UCSD-AML1 (cell line): ENCODE results near the gene CCDC24.
A peak's percentile ranks its signal among the peaks of the same experiment; 100 is the strongest.

Source experiments
- DNase-seq: peaks from one replicate; lab custom pipeline; 2025; ENCODE audit not compliant: unreplicated experiment; lab: John Stamatoyannopoulos, UW

CCDC24 gene

DNA sequence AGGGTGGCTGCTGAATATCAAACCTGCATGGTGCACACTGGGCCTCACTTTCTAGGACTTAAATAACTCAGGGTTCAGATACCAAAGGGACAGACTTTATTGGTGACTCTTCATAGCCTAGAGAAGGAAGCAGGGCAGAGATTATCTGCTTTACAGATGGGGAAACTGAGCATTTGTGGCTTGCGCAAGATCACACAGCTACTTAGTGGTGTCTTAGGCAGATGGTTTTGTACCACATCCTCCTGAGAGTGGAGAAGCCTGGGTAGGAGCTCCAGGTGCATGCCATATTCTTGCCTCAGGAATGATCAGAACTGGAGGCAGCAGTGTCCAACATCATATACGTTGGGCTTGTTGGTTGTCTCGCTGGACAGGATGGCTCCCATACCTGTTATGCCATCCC is 28.4 kb upstream of the CCDC24 start:
- no peak for DNase-seq

DNA sequence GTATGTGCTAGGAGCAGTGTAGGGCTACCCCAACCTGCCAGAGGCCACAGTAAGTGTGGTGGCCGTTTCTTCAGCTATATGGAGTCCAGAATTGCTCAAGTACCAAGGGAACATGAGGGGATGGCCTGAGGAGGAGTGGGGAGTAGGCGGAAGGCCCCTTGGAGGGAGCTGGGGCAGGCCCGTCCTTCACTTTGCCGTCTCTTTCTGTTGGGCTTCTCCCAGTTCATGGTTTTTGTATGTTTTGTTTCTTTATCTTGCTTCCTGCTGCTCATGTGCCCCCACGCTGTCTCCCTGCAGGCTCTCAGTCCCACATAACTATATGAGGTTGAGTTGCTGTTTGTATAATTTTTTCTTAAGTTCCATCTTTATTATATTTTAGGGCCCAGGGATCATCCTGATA is 27.5 kb upstream of the CCDC24 start:
- DNase-seq = no peak

DNA sequence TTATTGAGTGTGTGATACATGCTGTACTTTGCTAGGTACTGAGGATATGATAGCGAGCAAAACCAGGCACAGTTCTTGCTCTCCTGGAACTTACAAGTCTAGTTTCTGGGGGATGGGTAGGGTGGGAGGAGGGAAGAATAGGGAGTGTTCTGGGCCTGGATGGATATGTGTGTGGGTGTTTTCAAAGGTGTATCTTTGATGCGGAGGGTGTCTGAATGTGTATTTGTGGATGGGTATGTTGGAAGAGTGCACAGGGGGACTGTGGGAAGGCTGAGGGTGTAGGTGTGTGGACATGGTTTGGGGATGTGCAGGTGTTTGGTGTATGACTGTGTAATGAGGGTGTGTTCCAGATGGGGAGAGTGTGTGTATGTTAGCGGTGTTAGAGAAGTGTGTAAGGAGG is 26.1 kb upstream of the CCDC24 start:
- DNase-seq = no peak

DNA sequence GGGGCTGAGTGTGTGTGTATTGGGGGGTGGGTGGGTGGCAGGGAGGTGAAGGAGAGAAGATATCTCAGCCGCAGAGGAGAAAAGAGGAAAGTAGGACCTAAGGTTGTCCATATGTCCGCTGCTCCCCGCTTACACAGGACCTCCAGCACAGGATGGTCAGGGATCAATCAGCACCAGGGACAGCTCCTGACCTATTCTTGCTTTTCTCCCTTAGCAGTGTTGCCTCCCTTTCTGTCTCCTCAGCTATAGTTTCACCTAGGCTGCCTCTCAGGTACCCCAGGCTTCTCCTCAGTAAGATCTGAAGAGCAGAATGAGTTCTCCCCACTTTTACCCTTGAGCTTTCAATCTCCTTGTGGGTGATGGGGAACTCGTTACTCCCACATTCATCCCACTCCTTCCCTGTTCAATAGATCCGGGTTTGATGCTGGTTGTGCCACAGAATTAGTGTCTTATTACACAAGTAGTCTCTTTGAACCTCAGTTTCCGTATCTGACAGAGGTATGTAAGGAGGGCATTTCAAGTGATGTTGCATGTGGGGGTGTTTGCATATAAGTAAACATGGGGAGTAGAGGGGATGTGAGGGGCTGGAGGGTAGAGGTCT is 23.0 kb upstream of the CCDC24 start:
- DNase-seq = peak; percentile 19

DNA sequence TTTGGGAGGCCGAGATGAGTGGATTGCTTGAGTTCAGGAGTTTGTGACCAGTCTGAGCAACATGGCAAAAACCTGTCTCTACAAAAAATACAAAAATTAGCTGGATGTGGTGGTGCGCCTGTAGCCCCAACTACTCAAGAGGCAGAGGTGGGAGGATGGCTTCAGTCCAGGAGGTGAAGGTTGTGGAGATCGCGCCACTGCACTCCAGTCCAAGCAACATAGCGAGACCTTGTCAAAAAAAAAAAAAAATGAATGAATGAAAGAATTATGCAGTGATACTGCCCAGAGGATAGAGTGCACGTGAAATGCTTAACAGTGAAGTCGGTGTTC is 22.0 kb upstream of the CCDC24 start:
- no peak for DNase-seq

DNA sequence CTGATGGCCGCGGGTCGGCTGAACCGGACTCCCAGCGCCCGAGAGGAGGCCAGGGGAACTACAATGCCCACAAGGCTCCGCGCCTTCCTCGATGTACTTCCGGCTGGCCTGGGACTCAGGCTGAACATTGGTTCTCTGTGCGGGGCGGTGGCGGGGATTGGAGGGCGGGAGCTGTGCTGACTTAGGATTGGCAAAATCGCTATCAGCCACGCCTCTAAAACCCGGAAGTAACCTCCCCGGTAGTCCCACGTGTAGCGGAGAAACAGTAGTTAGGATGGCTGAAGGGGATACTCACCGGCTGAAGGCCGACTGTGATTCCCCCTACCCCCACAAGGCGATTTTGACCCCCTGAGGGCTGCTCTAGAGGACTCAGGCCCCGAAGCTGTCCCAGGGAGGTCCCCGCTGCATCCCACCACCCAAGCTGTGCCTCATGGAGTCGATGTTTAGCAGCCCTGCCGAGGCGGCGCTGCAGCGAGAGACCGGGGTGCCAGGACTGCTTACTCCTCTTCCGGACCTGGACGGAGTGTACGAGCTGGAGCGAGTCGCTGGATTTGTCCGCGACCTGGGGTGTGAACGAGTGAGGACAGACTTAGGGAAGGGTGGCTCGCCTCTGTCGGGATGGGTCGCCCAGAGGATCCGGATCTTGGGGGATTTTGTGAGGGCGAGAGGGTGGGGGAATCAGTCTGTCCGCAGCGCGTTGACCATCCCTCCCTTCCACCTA is 21.5 kb upstream of the CCDC24 start, which contains the start of gene DPH2:
Gene DPH2, plus strand, starts transcription at position 265 of the 721 bp plus-strand sequence. Its CDS starts 166 bp downstream, at position 431.
- peak; percentile 95 for DNase-seq

DNA sequence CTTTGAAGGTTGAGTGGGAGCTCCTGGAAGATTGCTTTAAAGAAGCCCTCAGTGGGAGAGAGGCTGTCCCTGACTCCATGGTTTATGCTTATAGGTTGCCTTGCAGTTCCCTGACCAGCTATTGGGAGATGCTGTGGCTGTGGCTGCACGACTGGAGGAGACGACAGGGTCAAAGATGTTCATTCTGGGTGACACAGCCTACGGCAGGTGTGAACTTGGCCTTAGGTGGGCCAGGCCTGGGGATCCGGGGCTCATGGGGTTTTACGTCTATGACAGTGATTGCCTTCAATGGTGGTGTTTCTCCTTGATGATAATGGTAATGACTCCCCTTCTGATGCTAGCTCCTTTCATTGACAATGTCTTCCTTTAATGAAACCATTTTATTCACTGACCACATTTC is 20.9 kb upstream of the CCDC24 start:
- no peak for DNase-seq

DNA sequence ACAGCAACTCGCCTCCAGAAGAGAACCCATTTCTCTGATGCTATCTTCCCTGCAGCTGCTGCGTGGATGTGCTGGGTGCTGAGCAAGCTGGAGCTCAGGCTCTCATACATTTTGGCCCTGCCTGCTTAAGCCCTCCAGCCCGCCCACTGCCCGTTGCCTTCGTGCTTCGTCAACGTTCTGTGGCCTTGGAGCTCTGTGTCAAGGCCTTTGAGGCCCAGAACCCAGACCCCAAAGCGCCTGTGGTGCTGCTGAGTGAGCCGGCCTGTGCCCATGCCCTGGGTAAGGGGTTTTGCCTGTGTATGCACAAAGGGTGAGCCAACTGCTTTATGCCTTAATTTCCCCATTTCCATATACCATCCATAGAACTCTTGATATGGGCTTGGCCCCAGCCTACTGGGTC is 20.5 kb upstream of the CCDC24 start:
- DNase-seq = no peak

DNA sequence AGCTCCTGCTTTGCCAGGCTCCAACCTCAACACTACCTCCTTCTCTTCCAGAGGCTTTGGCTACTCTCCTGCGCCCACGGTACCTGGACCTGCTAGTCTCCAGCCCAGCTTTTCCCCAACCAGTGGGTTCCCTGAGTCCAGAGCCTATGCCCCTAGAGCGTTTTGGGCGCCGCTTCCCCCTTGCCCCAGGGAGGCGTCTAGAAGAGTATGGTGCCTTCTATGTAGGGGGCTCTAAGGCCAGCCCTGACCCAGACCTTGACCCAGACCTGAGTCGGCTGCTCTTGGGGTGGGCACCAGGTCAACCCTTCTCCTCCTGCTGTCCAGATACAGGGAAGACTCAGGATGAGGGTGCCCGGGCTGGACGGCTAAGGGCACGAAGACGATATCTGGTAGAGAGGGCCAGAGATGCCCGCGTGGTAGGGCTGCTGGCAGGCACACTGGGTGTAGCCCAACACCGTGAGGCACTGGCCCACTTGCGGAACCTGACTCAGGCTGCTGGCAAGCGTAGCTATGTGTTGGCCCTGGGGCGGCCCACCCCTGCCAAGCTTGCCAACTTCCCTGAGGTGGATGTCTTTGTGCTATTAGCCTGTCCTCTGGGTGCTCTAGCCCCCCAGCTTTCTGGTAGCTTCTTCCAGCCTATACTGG is 19.9 kb upstream of the CCDC24 start:
- no peak for DNase-seq

DNA sequence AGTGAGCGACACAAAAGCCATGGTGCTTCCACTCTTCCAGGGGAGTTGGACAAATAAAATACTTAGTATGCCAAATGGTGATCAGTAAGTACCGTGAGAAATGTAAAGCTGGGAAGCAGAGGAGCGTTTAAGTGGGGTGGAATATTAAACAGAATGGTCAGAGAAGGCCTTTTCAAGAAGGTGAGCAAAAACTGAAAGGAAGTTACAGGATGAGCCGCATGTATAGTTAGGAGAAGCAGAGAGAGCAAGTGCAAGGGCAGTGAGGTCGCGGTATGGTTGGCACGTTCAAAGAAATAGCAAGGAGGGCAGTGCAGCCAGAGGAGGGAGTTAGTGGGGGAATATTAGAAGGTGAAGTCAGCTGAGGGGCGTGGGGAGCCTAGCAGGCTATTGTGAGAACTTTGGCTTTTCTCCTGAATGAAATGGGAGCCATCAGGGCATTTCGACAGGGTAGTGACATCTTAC is 17.4 kb upstream of the CCDC24 start:
- DNase-seq = no peak

DNA sequence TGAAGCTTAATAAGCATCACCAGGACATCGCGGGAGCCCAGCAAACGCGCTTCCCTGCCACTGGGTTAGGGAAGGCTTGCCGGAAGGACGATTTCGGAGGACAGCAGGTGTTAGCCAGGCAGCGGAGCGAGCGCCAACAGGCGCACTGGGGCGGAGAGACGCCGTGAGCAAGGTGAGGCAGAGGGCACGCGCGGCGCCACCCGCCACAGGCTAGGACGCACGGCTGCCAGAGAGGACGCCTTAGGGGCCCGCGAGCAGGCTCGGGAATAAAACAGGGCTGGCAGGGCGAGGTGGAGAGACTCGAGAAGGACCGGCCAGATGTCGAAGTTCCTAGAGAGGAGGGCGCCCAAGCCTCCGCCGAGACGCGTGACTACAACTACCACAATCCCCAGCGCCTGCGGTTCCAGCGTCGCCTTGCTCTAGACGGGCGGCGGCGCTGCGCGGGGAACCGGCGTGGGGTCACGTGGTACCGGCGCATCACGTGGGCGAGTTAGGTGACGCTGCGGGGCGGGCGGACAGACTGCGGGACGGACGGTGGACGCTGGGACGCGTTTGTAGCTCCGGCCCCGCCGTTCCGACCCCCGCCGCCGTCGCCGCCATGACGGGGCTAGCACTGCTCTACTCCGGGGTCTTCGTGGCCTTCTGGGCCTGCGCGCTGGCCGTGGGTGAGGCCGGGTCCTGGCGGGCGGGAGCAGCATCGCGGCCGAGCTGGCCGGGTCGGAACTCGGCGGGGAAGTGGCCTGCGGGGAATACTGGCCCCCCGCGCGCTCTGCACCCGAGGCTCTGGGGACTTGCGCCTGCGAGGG is 16.8 kb upstream of the CCDC24 start, which contains the start of gene ATP6V0B:
Gene ATP6V0B, plus strand, starts transcription at position 518 of the 806 bp plus-strand sequence. Its CDS starts 81 bp downstream, at position 599.
- peak; percentile 94 for DNase-seq

DNA sequence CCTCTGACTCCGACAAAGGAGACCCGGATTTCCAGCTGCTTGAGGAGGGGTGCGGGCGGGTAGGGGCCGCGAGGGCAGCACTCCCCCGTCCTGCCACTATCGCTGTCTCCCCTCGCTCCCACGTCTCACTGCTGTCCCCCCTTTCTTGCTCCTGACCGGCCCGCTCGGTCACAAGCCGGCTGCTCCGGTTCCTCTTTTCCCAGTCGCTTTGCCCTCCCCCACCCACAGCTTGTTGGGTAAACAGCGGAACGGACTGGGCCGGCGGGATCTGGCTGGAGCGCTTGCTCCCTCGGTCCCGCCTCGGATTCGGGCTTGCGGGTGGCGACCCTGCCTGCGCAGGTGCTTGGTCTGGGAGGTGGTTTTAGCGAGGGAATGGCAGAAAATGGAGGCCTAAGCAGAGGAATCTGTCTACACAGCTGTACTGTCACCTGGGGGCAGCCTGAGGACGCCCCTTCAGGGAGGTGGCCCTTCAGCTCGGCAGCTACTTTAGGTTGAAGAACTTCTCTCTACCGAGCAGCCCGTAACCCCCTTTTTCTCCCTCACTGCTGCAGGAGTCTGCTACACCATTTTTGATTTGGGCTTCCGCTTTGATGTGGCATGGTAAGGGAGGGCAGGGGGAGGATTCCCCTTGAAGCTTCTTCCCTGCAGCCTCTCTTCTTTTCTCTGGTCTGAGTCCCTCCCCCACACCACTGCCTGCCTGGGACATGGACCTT is 16.0 kb upstream of the CCDC24 start:
- peak; percentile 63 for DNase-seq

DNA sequence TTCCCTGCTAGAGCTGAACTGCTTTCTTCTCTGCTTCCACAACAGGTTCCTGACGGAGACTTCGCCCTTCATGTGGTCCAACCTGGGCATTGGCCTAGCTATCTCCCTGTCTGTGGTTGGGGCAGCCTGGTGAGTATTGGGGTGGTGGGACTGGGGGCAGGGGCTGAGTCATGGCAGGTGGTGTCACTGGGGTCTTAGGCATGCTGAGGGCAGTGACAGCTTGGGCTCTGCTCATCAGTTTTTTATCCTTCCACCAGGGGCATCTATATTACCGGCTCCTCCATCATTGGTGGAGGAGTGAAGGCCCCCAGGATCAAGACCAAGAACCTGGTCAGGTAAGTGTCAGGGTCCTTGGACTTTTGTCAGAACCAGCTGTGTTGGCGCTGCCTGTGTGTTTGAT is 15.4 kb upstream of the CCDC24 start:
- DNase-seq = no peak

DNA sequence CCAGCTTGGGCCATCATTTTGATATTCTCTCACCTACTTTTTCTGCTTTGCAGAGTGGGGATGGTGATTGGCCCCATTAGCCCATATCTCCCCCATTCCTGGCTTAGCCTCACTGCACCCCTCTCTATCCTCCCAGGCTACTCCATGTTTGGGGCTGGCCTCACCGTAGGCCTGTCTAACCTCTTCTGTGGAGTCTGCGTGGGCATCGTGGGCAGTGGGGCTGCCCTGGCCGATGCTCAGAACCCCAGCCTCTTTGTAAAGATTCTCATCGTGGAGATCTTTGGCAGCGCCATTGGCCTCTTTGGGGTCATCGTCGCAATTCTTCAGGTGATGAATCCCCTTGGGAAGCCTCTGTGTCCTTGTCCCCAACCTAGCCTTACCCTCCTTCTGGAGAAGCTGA is 14.5 kb upstream of the CCDC24 start:
- DNase-seq = no peak

DNA sequence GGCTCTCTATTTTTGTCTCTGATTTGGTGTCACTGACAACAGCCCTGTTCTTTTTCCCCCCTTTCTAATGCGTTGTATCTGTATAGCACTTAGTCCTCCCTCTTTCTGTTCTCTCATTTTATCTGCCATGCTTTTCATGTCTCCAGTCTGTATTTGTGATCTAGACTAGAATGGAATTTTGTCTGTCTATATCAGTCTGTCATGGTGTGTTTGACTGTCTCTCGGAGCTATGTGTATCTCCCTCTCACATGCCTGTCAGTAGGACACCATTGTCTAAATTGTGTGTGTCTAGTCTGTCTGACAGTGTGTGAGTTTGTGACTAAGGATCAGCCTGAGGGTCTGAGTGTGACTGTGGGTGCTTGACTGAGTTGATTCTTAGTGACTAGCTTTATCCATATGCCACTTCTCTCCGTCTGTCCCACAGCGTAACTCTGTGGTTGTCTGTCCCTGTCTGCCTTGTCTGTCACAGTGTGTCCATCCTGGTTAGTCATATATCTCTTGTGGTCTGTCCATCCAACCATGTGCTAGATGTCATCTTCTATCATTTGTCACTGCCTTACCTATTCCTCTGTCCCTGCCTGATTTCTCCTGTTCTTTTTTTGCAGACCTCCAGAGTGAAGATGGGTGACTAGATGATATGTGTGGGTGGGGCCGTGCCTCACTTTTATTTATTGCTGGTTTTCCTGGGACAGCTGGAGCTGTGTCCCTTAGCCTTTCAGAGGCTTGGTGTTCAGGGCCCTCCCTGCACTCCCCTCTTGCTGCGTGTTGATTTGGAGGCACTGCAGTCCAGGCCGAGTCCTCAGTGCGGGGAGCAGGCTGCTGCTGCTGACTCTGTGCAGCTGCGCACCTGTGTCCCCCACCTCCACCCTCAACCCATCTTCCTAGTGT is 13.8 kb upstream of the CCDC24 start:
- no peak for DNase-seq

DNA sequence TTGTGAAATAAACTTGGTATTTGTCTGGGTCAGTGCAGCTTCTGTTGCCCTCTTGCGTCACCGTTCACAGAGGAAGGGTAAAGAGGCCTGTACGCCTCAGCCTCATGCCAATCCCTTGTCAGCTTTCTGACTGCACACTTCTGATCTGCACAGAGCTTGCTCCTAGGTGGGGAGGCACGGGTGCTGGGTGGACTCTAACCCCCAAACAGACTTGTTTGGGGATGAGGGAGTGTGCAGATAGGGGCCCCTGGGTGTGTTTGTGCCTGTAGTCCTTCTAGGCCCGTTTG is 13.2 kb upstream of the CCDC24 start:
- no peak for DNase-seq

DNA sequence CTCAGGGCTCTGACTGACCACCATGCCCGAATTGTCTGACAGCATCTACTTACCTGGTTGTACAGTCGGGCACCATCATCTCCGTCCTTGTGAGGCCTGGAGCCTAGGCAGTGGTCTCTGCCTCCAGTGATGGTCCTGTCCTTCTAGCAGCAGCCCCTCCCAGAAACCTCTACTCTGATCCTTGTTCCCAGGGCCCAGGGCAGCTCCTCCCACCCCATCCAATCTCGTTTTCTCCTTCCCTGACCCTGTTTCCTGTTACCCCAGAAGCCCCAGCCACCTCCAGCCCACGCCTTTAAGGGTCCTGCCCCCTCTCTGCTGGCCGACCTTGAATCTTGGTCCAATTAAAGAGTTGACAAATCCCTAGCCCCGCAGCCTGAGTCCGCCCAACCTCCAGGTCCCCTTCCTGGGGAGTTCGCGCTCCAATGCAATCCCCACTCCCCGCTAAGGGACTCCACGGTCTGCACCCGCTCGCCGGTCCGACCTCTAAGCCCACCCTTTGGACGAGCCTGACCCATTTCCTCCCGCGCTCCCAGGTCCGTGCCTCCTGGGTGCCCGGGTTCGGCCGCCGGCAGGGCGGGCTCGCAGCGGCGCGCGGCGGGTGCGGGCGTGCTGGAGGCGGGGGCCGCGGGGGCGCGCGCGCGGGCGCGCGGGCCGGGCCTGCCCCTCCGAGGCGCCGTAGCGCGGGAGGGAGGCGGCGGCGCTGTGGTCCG is 12.7 kb upstream of the CCDC24 start, which contains the start of gene B4GALT2:
Gene B4GALT2, plus strand, starts transcription at position 660 of the 710 bp plus-strand sequence. CDS start 1,951 bp downstream, outside the sequence.
- DNase-seq = no peak

DNA sequence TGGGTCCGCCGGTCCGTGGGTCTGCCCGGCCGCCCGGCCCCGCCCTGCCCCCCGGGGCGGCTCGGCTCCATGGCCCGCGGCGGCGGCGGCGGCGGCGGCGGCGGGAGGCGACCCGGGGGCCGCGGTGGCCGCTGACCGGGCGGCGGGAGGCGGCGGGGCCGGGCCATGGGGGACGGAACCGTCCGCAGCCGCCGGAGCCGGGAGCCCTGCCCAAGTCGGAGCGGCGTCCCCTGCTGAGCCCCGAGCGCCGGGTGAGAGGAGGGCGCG is 12.2 kb upstream of the CCDC24 start:
- DNase-seq = no peak

DNA sequence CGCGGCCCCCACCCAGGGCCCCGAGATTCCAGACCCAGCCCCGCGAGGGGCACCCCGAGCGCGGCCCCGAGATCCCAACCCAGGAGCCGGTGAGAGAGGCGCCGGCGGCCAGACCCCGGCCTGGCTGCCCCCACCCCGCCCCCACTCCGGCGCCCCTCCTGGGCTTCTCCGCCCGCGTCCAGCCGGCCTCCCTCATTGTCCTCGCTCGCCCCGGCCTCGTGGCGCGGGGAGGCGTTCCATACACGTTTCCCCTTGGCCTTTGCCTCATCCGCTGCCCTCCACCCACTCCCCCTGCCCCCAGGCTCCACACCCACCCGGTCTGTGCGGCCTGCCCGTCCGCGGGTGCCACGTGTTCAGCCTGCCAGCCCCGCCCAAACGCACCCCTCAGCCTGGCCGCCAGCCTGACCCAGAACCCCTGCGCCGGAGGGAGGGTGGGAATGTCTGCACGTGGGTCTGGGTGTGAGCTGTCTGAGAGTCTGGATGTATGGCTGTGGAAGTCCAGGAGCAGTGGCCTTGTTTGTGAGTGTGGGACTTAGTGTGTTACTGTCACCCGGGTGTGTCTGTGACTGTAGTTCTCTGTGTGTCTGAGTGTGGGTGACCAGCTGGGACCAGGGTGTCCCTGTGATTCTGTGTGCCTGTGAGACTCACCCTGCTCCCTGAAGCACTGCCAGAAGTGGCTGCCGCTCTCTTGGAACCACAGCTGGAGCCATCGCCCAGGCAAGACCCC is 11.7 kb upstream of the CCDC24 start:
- DNase-seq = no peak
